Brain microvascular endothelial cell (primary cell): ENCODE data around the gene LEUTX.

Experiments
- DNase-seq: peaks from one replicate; pipeline ENCODE4 v3.0.0-alpha.2; 2020
- H3K27ac ChIP-seq: fragments of 250-450 bp; sonication (Bioruptor Pico); 2 replicates; pipeline ENCODE4 v1.5.1; 2020; ENCODE audit warnings: mild to moderate bottlenecking, moderate library complexity
- H3K27me3 ChIP-seq: fragments of 250-450 bp; sonication (Bioruptor Pico); replicated peaks from 2 replicates; pipeline ENCODE4 v1.5.1; 2020; ENCODE audit warnings: mild to moderate bottlenecking
- H3K36me3 ChIP-seq: fragments of 250-450 bp; sonication (Bioruptor Pico); replicated peaks from 2 replicates; pipeline ENCODE4 v1.5.1; 2020; ENCODE audit warnings: mild to moderate bottlenecking
- H3K4me3 ChIP-seq: 2 replicates; pipeline ENCODE4 v1.5.1; 2011; ENCODE audit warnings: low read depth, mild to moderate bottlenecking, control low read depth, low read length, moderate library complexity
- CTCF ChIP-seq: IDR thresholded peaks from 2 replicates; pipeline ENCODE4 v1.5.1; 2011; ENCODE audit warnings: low read depth, mild to moderate bottlenecking, moderate library complexity, low read length, control low read depth, inconsistent platforms; ENCODE audit errors: missing control alignments
- in situ Hi-C: cut with HindIII; loops from 2 replicates; pipeline ENCODE4 v1.10.0; 2017; ENCODE audit warnings: low sequenced_read_pairs, low pct_ligation_motif_present

The LEUTX gene

GRCh38 chr19:39746836-39747529 lies 31.7 kb upstream of the LEUTX start:
- TF ChIP-seq CTCF: no peak
- Histone ChIP-seq H3K27ac (no peak overlapping the region), H3K4me3 (no peak overlapping the region), H3K27me3 (no peaks in the 10 kb centered on the region), H3K36me3 (no peaks in the 10 kb centered on the region)
- no peak for DNase-seq
- in situ Hi-C loops: no loop called here

- no peak for TF ChIP-seq CTCF
- H3K4me3 ChIP-seq: no peak overlapping the region
- in situ Hi-C loops: no loop called here
- no peak overlapping the region for H3K27ac ChIP-seq
- H3K27me3 ChIP-seq: no peaks in the 10 kb centered on the region
- no peak for DNase-seq
- H3K36me3 ChIP-seq: no peaks in the 10 kb centered on the region
These were observed 28.7 kb upstream of the LEUTX start for GRCh38 chr19:39749981-39750380.

- DNase-seq: no peak
- no peak overlapping the region for H3K4me3 ChIP-seq
- no peaks in the 10 kb centered on the region for H3K27me3 ChIP-seq
- no peak overlapping the region for H3K27ac ChIP-seq
- in situ Hi-C loops: no loop called here
- no peaks in the 10 kb centered on the region for H3K36me3 ChIP-seq
- no peak for TF ChIP-seq CTCF
These were observed 26.3 kb upstream of the LEUTX start for GRCh38 chr19:39752390-39752789.

- Histone ChIP-seq H3K27ac (no peak overlapping the region), H3K36me3 (no peaks in the 10 kb centered on the region), H3K27me3 (no peaks in the 10 kb centered on the region), H3K4me3 (no peak overlapping the region)
- no peak for TF ChIP-seq CTCF
- no peak for DNase-seq
- in situ Hi-C loops: no loop called here
These were observed 25.9 kb upstream of the LEUTX start for GRCh38 chr19:39752795-39753194.

GRCh38 chr19:39754544-39754943 lies 24.1 kb upstream of the LEUTX start:
- no peak for DNase-seq
- Histone ChIP-seq H3K27me3 (no peaks in the 10 kb centered on the region), H3K4me3 (no peak overlapping the region), H3K27ac (no peak overlapping the region), H3K36me3 (no peaks in the 10 kb centered on the region)
- in situ Hi-C loops: no loop called here
- TF ChIP-seq CTCF: no peak

GRCh38 chr19:39754971-39755370 lies 23.7 kb upstream of the LEUTX start:
- in situ Hi-C loops: no loop called here
- H3K27me3 ChIP-seq: no peaks in the 10 kb centered on the region
- H3K4me3 ChIP-seq: no peak overlapping the region
- no peak for TF ChIP-seq CTCF
- no peak for DNase-seq
- H3K36me3 ChIP-seq: no peaks in the 10 kb centered on the region
- H3K27ac ChIP-seq: no peak overlapping the region
